Activated CD8-positive, alpha-beta memory T cell treated with anti-CD3 and anti-CD28 coated beads, Interleukin-2, amount 50 U/mL, for 48 hours (primary cell): ENCODE measurements around the gene ADD3.
"Not testable (repeated sequence)": the region's sequence is repeated elsewhere in the genome, so short reads cannot be mapped to it uniquely, and the experiment has no call there.

Experiments used
- DNase-seq: peaks from one replicate; pipeline ENCODE4 v3.0.0-alpha.2; 2020

The ADD3 gene

DNA sequence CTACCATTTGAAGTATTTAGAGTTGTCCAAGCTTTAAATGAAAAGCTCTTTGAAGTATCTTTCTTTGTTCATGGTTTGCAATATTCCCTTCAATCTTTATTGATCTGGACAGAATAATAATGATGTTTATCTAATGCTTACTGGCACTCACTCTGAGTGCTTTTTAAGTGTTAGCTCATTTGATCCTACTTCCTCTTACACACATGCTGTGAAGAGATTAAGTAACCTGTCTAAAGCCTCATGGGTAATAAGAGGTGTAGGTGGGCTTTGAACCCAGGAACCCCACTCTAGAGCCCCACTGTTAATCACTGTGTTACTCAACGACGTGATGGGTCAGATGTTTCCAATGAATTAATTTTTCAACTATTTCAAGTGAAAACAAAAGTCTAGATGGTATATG is 31.1 kb upstream of the ADD3 start:
- DNase-seq: no peak

DNA sequence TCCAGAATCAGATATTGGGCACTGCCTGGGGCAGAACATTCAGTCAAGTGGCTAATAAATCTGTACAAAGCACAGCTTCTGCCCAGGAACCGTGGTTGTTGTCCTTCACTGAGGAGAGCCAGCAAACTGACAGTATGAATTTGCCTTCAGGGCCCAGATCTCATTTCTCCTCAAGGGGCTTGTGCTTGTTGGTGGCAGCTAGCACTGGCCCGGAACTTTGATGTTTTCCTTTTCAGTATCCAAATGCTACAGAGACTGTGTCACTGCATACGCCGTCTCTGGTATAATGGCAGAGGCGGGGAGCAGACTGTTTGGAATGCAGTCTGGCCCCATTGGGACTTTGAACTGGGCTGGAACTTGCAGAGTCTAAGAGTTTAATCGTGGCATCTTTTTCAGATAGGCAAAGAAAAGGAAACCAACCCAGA is 30.4 kb upstream of the ADD3 start:
- DNase-seq: no peak

DNA sequence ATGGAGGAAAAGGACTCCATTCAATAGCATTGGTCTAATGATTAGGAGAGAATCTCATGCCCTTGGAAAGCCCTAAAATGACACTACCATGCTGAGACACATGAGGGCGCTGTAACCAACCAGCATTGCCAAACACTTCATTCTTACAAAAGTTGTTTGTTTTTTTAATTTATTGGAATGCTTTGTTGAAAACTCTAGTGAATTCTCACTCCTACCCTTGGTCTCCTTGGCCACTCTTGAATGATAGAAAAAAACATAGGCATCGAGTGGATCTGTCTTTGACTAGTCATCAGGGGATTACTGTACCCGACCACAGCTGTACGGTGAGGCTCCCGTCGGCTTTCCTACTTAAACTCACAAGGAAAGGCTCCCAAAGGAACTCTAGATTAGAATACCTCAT is 29.3 kb upstream of the ADD3 start:
- DNase-seq: peak; percentile 80

DNA sequence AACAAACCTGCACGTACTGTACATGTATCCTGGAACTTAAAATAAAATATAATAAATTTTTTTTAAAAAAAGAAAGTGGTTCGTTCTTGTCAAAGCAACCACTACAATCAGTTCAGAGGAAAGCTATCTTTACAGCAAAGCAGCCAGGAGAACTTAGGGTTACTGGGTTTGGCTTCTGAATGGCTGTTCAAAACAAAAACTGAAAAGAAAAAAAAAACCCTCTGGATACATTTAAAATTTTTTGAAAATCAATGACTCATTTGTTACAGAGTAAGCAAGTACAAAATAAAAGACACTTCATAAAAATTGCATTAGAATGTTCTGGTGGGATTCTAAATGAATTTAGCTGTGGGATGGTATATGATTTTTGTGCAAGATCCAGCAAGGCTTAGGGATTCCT is 28.6 kb upstream of the ADD3 start:
- no peak for DNase-seq

DNA sequence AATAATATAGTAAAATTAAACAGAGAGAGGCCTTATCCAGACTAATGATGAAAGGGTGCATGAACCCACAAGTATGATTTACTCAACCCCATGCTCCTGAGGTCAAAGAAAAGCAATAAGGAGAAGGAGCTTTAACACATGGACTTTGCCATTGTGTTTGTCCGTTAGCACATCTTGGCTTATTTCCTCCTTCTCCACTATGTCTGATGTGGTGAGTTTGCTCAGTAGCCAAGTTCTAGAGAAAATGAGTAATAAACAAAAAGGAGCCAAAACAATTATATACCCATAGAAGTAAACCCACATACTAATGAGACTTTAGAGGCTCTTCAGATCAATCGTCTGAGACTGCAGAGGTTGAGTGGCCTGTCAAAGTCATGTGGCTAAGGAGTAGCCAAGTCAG is 26.1 kb upstream of the ADD3 start:
- DNase-seq: no peak

DNA sequence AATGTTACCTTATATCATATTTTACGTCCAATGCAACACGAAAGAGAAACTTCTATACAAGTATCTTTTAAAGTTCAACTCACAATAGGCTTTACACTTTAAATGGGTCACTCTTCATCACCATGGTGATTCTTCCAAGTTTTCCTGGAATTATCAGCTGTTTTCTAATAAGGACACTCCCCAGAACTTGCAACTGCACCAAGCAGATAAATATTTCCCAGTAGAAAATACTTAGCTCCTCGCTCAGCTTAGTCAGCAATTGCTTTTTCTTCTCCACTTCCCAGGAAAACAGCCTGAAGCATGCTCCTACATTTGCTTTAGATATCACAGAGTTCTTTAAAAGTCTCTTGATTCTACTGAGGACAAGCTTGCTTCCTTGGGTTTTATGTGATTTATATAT is 25.7 kb upstream of the ADD3 start:
- DNase-seq: no peak

DNA sequence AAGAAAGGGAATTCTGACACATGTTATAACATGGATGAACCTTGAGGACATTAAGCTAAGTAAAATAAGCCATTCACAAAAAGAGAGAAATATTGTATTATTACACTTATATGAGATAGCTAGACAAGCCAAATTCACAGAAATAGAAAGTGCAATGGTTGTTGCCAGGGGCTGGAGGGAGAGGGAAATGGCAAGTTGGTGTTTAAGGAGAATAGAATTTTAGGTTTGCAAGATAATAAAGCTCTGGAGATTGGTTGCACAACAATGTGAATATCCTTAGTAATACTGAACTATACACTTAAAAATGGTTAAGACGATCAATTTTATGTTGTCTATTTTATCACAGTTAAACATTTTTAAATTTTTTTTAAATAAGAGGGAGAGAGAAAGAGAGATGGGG is 25.0 kb upstream of the ADD3 start:
- DNase-seq: no peak

DNA sequence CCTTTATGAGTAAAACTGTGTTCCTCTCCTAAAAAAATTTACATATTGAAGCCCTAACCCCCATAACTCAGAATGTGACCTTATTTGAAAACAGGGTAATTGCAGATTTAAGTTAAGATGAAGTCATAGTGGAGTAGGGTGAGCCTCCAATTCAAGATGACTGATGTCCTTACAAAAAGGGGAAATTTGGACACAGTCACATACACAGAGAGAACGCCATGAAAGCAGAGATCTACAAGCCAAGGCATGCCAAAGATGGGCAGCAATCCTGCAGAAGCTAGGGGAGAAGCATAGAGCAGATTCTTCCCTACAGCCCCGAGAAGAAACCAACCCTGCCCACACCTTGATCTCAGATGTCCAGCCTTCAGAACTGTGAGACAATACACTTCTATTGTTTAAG is 23.8 kb upstream of the ADD3 start:
- DNase-seq: no peak

DNA sequence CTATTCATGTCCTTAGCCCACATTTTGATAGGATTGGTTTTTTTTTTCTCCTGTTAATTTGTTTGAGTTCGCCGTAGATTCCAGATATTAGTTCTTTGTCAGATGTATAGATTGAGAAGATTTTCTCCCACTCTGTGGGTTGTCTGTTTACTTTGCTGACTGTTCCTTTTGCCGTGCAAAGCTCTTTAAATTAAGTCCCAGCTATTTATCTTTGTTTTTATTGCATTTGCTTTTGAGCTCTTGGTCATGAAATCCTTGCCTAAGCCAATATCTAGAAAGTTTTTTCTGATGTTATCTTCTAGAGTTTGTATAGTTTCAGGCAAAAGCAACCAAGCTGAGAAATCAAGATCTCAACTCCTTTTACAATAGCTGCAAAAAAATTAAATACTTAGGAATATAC is 22.0 kb upstream of the ADD3 start:
- not testable (repeated sequence) for DNase-seq

DNA sequence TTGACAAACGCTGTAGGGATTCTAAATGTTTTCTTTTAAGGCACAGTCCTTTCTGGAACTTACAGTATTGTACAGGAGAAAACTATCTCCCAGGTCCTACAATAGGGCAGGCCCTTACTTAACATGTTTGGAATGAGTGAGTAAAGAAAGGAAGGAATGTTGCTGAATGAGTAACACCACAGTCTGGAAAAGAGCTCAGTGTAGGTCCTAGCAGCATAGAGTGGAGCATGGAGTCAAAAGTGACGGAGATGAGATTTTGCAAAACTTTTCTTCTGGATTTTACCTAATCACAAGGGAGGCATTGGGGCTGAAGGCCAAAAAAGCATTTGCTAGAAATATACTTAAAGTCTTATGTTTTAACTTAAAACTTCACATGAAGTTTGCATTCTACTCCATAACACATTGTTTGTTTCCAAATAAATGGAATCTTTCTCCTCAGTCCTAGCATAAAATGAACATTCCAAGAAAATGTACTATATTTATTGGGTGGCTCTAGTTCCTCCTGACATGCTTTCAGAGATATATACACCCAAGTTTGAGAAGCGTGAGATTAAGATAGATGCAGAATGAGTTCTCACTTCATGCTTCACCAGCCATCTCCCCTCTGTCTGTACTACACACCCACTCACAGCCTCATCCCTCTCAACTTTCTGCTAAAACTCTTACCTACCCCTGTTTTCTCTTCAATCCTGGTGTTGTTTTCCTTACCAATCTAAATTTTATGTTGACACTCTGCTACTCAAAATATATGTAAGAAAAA is 20.2 kb upstream of the ADD3 start:
- DNase-seq: no peak

DNA sequence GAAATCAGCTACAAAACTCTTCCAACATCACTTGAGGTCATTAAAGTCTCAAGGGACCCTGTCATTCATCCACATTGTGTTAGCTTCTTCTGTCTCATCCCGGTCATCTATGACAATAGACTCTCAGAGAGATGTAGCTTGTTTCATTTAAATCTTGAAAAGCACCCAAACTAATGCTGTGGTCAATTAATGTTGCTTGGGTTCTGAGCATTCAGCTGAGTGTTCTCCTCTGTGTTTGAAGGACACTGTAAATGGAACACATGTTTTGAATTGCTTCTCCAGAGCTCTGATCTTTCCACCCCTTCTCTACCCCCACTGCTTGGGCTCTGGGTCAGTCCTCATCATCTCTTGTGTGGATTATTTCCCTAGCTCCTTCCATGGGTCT is 19.6 kb upstream of the ADD3 start:
- no peak for DNase-seq

DNA sequence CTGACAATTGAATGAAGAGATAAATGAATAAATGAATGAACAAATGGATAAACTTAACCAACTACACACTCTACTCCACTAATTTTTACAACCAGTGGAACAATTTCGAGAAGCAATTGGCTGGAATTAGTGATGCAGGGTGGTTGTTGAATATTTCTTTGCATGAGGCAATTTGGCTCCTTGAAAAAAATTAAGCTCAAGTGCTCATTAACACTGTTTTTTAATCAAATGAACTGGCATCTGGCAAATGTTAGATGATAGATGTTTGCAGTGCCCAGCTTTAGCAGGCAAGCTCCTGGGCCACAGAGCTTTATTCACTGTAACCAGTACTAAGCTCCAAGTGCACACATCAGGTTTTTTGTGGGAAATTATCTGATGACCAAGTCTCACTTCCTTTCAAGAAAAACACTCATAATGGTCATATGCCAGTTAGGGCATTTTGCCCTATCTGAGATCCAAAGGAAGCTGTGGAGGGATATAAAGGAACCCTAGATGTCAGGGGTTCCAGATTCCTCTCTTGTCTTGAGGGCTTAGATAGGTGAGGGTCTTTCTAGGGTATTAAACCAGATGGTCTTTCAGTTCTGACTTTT is 16.4 kb upstream of the ADD3 start:
- no peak for DNase-seq

DNA sequence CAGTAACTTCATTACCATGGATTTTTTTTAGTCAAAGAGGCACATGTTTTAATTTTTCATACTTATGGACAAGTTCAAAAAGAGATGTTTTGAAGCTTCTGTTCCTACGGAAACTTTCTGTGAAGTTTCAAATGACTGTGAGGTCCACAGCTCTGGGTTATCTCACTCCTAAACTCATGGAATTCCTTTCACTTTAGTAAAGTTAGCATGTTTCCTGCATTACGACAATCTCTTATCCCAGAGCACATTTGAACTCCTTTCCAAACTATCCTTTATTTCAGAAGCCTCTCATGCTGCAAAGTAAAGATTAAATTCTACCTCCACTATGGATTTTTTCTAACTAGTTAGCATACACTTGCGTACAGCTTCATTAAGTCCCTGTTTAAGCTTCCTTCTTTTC is 15.3 kb upstream of the ADD3 start:
- DNase-seq: no peak

DNA sequence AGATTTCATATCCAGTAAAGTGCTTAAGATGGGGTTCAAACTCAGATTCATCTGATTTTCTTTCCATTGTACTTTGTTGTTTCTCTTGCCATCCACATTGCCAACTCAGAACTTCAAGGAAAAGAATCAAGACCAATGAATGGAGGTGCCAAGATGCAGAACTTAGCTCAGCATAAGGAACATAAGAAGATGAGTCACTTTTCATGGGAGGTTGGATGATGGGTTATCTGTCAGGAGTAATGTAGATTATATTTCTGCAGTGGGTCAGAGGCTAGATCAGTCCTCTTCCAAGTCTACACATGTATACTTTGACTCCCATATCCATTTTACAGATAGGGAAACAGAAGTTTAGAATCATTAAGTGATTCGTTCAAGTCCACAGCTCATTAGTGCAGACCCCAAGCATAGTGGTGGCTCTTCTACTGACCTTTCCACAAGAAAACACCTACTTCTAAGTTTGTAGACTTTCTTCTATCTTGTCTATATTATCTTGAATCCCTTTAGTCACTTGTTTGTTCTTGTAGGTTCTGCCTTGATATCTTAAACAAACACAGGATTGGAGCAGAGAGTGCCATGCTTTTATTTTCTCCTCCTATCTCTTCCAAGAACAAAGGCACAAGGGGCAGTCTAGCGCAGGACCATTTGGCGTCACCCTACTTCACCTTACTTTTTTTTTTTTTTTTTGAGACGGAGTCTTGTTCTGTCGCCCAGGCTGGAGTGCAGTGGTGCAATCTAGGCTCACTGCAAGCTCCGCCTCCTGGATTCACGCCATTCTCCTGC is 14.0 kb upstream of the ADD3 start:
- no peak for DNase-seq

DNA sequence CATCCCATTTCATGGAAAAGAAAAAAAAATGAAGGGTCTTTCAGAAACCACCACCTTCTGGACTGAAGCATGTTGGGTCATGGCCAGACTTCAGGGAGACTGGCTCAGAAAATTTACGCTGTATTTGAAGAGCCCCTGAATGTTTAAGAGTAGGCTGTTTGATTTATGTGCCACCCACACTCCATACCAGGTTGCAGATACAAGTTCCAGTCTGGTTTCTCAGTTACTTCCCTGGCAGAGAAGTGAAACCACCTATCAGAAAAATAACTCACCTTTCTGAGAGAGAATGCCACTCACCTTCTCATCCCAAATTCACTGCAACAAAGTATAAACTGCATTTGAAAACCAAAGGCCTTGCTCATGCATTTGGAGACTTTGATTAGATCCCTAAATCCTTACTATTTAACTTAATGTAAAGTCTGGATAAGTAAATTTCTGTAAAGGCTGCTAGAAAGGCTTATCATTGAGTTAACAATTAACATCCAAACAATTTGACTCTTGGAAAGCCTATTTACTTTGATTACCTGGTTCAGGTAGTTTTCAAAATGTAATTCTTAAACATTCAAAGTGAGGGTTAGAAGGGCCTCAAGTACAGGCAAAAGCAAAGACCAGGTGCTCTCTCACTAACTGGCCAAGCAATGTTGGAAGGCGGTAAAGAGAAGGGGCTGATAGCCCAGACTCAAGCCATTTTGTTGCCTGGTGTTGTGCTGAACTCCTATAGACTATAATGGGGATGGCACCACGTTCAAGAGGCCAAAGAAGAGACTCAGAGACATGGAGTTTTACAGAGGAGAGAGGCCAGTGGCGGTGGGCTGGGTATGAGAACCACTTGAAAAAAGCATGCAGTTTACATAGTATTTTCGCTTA is 12.8 kb upstream of the ADD3 start:
- DNase-seq: no peak

DNA sequence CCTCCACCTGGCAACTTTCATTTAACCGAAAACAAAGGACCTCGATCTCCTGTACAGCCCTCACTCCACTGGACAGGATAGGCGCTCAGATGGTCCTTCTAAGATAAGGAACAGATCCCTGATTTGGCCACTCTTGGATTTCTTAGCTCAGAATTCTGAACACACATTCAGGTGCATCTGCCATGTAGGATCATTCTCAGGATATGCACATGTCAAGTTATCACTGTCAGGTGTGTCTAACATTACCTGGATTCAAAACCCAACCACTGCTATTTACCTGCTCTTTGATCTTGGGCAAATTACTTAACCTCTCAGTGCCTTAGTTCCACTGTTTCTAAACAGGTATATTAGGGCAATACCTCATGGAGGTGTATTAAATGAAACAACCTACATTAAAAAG is 12.2 kb upstream of the ADD3 start:
- no peak for DNase-seq

DNA sequence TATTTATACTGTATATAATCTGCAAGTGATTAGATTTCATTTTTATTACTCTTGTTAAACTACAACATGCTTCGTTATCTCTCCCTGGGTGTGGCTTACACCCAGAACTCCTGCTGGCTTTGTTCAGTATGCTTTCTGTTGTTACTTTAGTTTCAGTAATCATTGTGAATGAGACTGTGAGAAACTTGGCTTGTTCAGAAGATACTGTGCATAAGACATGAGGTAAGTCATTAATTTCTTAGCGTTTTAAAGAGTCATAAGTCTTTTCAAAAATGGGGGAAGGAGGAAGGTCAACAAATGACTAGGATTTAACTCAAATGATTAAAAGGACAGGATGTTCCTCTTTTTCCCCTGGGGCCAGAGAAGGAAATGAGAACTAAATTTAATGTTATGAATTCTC is 11.6 kb upstream of the ADD3 start:
- DNase-seq: no peak

DNA sequence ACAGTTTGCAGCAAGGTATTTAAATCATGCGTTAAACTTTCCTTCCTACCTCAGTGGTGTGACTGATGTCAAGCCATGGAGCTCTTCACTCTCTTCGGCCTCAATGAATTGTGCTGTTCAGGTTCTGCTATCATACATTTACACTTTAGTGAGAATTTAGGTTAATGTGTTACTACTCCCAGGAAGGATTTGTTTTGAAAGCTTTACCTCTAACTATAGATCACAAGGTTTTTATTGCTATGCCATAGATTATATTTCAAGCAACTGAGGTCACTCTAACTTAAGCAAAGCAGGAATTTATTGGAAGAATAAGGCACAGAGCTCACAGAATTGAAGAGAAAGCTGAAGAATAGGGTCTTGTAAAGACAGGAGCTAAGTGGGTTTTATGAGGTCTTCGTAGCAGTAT is 11.0 kb upstream of the ADD3 start:
- DNase-seq: no peak

DNA sequence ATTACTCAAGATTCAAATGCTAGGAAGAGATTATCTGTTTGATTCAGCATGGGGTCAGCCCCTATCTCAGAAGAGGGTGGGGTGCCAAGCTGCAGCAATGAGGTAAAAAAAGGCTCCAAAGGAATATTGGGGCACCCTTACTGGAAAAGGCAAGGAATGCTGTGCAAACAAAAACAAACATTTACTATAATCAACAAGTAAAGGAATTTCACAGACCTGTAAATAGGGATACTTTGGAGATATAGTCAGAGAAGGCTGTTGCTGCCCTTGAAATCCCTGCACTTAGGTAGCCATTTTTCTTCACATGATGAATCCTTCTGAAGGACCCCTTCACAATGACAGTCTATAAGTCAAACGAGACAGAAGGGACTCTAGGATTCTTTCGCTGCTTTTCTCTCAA is 10.6 kb upstream of the ADD3 start:
- no peak for DNase-seq

DNA sequence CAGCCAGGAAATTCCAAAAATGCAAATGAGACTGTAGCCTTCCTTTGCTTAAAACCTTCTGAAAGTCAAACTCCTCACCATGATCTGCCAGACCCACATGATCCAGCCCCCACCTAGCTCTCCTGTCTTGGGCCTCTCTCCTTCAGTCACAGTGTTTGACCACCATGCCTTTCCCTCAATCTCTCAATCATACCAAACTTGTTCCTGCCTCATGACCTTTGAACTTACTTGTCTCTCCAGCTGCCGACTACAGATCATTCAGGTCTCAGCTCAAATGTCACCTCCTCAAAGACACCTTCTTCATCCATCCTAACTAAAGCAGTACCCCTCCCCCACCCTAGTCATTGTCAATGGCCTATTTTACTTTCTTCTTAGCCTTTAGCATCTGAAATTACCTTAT is 9.3 kb upstream of the ADD3 start:
- DNase-seq: no peak

DNA sequence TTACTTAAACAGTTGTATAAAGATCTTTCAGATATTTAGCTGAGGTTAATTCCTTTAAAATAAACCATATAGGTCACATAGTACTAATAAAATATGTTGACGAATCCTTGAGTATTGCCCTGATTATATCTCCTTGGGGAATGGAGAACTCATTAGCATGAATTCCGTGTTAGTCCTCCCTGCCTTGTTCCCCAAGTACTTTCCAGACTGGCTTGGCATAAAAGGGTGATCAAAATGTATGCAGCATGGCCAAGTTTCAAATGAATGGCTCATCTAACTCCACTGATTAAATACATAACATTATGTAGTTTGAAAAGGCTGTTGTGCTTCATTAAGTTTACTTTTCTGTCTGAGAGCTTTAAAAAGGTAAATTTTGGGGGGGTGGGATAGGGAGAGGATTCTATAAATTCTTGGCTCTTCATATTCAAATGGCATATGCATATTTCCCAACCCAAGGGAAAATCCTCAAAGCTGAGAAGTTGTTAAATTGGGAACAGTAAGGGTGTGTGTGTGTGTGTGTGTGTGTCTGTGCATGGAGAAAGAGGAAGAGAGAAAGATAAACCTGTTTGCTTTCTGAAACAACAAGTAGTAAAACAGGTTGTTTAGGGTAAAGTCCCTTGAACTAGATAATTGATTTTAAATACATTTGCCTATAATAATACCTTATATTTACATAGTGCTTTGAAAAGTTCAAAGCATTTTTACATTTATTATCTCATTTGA is 4.8 kb upstream of the ADD3 start:
- no peak for DNase-seq

DNA sequence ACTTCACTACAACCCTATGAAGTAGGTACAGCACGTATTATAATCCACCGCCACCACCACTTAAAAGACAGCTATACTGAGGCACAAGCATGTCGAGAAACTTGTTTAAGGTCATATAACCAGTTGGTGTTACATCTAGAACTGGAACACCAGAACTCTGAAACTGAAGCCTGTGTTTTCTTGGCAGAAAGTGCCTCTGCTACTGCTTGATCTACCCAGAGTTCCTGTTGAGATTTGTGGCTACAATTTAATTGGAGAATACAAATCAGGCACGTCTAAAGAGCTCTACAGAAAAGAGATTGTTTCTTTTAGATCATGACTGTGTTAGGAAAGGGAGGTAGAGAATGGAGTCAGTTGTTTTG is 4.3 kb upstream of the ADD3 start:
- DNase-seq: no peak

DNA sequence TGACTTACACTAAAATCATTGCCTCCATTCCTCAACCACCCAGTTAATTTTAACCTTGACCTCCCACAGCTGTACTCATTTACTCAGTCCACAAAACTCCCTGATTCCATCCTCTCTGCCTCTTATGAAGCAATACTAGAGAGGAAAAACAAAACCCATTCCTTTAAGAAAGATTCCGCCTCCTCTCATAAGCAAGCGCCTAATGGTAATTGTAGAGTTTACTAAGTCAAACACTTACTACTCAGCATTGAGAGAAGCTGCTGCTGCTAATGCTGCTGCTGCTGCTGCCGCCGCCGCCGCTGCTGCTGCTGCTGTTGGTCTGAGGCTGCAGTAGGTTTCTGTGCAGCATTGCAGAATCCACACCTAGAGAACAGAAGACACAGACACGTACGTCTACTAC is 2.1 kb upstream of the ADD3 start:
- no peak for DNase-seq
